Measurements from ENCODE around the gene P2RY11.

Gene P2RY11

DNA sequence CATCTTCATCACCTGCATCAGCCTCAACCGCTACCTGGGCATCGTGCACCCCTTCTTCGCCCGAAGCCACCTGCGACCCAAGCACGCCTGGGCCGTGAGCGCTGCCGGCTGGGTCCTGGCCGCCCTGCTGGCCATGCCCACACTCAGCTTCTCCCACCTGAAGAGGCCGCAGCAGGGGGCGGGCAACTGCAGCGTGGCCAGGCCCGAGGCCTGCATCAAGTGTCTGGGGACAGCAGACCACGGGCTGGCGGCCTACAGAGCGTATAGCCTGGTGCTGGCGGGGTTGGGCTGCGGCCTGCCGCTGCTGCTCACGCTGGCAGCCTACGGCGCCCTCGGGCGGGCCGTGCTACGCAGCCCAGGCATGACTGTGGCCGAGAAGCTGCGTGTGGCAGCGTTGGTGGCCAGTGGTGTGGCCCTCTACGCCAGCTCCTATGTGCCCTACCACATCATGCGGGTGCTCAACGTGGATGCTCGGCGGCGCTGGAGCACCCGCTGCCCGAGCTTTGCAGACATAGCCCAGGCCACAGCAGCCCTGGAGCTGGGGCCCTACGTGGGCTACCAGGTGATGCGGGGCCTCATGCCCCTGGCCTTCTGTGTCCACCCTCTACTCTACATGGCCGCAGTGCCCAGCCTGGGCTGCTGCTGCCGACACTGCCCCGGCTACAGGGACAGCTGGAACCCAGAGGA is 2.6 kb downstream of the P2RY11 start:
- DNase-seq (ENCODE audit: low read depth), result no peak

DNA sequence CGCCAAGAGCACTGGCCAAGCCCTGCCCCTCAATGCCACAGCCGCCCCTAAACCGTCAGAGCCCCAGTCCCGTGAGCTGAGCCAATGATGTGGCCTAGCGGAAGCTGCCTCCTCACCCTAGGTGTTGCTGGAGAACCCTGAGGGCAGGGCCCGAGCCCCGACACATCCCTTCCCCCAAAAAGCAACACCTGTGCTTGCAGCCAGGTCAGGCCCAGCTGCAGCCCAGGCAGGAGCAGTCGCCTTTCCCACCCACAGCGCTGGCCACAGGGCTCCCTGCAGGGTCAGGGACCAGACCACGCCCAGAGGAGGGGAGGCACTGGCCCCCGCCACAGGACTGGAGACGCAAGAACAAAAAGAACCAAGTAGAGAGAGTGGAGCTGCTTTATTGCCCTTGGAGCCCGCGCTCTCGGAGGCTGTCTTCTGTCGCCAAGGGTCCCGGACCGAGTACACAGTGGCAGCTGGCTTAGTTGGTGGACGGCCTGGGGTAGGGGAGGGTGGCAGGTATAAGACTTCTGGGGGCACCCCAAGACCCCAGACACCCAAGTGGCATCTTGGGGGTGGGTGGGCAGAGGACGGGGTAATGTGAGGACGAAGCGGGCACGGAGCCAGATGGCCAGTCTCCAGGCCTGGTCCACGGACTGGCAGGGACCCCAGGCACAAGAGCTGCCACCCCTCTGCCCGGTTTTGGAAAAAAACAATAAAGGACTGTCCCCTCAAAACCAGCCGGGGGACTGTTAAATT is 3.3 kb downstream of the P2RY11 start:
- no peak for DNase-seq (ENCODE audit: low read depth)

DNA sequence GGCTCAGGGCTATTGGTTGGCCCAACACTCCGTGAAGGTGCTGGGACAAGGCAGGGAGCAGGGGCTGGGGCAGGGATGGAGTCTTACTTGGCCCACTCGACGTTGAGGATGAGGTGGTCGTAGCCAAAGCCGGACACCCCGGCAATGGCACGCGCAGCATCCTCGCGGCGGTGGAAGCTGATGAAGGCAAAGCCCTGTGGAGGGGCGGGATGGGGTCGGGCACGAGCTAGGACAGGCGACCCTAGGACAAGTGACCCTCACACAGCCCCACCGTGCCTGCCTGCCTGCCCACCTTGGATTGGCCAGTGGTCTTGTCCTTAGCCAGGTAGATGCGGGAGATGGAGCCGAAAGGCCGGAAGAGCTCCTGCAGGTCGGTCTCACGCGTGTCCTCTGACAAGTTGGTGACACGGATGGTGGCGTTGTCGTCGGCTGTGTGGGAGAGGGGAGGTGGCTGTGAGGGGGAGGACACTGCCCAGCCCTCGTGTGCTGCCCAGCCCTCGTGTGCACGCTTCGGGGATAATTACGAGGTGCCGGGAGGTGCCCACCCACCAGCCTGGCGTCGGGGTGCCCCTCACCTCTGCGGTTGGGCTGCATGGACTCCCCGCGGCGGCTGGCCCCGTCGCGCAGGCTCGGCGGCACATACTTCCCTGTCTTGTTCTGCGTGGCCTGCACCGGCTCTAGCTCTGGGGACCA is 4.0 kb downstream of the P2RY11 start:
- no peak for DNase-seq (ENCODE audit: low read depth)

DNA sequence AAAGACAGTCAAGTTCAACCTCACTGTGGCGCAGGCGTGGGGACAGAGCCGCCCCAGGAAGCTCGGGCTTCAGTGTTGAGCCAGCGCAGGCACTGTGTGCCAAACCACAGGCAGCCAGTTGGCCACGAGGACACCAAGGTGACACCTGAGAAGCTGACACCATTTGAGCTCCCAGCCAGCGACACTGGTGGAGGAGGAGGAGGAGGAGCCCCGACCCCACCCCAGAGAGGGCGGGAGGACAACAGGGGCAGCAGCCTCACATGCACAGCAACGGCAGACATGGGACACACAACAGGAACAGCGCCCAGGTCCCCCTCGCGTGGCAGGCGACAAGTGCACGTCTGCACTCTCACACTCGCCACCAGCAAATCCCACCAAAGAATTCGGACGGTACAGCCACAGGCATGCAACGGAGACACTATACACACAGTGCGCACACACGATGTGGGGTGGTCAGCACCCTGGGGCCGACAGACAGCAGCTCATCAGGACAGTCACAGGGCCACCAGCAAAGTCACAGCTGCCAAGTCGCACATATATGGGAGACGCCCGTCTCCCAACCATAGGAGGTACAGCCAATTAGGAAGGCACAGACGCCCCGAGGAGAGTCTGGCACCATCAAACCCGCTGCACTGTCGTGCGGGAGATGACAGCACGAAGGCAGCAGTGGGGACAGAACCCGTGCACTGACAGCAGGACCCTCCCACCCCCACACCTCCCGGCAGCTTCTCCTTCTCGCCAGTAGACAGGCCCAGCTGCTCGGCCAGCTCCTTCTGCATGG is 4.8 kb downstream of the P2RY11 start:
- no peak for DNase-seq (ENCODE audit: low read depth)

DNA sequence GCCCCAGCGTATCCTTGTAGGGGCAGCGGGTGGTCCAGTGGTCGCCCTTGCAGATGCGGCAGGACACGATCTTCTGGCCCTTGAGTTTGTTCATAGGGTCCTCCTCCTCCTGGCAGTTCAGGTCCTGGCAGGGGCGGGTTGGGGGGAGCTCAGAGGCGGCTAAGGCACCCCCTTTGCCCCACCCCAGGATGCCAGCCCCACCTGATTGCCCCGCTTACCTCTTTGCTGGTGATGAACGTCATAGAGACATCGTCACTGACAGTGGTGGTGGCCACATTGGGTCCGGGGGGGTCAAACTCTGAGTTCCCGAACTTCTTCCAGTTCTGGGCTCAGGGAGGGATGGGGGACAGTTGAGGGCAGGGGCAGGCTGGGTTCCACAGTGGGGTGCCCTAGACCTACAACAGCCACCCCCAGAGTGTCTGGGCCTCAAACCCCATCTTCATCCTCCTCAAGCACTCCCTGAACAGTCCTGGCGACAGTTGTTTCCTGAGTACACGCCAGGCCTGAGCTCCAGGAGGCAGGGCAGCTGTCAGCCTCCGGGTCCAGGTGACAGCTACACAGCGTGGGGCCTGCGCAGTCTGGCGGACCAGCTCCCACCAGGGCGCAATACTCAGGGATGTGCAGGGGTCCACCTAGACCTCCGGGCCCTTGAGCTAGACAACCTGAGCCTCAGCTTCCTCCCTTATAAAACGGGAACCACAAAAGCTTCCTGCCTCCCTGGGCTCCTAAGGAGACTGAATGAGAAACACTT is 5.5 kb downstream of the P2RY11 start:
- no peak for DNase-seq (ENCODE audit: low read depth)

DNA sequence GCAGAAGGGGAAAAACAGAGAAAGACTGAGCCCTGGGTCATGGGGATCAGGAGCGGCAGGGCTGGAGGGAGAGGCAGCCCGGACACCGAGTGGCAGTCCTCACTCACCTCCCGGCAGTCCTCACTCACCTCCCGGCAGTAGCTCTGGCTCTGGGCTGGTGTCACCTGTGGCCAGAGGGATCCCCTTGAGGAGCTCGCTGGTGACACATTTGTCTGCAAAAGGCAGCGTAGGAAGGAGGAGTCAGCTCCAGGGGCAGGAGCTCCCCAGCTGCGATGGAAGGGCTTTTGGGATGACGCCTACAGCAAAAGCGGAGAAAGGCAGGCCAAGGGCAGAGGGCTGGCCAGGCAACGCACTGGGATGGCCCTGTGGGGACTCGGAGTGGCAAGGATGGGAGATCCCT is 7.5 kb downstream of the P2RY11 start:
- DNase-seq (ENCODE audit: low read depth), result no peak

DNA sequence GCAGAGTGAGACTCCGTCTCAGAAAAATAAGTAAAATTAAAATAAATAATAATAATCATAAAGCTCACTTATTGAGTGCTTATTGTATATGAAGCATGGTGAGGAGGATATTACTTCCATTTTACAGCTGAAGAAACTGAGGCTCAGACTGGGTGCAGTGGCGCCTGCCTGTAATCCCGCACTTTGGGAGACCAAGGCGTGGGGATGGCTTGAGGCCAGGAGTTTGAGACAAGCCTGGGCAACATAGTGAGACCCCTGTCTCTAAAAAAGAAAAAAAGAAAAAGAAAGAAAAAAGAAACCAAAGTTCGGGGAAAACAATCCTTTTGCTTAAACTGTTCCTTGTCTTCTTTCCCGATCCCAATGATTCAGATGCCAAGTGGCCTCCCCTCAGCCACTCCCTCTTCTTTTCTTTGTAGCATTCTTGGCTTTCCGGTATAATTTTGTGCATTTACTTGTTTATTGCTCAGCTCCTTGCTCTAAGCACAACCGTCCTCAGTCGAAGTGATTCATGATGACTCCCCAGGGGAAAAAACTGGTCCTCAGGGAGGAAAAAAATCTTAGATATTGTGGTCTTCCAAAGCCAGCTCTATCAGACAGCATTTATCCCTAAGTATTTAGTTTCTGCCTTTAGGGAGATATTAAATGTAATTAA is 9.2 kb downstream of the P2RY11 start:
- DNase-seq (ENCODE audit: low read depth), result no peak

DNA sequence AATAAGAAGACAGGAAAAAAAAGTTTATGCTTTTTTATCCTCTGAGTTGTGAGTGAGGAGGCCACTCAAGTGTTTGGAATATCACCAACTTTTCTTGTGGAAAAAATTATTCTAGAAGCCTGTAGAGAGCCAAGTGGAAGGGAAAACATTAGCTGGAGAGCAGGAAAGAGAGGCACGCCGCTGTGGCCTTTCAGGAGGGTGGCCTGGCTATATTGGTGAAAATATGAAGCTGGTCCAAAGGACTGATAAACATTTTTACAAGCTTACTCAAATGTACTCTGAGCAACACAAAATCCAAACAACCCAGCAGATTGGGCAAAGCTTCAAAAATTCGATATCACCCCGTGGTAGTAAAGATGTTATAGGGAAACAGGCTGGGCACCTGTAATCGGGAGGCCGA is 10.6 kb downstream of the P2RY11 start:
- DNase-seq (ENCODE audit: low read depth), result no peak

DNA sequence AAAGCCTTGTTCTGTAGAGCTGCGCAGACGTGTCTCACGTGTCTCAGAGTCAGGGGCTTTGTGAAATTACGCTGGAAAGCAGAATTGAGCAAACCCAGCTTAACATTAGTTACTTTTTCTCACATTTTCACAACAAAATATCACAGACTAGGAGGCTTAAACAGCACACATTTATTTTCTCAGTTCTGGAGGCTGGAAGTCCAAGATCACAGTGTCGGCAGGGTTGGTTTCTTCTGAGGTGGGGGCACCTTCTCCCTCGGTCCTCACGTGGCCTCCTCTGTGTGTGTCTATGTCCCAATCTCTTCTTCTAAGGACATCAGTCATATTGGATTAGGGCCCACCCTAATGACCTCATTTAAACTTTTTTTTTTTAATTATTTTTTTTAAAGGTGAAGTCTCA is 12.9 kb downstream of the P2RY11 start:
- no peak for DNase-seq (ENCODE audit: low read depth)

DNA sequence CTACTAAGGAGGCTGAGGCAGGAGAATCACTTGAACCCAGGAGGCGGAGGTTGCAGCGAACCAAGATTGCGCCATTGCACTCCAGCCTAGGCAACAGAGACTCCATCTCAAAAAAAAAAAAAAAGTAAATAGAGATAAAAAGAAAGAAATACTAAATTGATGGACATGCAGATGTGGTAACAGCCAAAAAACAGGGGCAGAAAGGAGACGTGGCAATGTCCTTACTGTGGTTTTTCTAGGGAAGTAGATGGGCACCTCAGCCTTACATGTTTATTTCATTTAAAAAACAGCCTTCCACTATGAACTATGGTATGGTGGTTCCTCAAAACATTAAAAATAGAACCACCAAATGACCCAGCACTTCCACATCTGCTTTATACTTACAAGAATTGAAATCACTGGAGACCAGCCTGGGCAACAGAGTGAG is 14.7 kb downstream of the P2RY11 start:
- no peak for DNase-seq (ENCODE audit: low read depth)

DNA sequence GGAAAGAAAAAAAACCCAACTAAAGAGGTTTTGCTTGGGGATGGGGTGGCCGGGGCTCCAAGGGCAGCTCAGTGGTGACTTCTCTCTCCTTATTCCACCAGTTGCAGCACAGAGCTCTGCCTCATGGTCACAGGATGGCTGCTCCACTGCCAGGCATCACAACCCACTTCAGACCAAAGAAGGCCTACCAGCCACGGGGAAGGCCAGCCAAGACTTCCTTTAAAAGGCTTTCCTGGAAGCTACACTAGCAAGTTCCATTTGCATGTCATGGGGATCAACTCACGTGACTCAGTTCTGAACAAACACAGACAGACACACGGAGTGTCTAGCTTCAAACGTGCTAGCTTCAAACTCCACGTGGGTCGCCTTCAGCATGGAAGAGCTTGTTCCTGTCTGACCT is 21.4 kb downstream of the P2RY11 start:
- no peak for DNase-seq (ENCODE audit: low read depth)

DNA sequence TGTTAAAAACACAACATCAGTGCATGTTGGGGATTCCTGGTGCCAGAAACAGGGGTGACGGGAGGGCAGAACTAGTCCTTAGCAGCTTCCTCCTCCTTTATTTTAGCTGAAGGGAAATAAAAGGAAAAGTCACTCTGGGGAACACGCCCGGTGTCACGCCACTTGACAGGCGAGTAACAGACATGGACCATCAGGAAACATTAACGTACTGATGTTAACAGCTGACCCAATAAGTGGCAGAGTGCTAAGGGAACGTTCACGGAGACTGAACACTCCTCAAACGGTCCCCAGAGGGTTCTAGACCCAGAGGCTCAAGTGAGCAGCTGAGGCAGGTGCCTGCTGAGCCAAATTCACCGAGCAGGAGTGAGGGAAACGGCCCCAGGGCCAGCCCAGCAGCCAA is 22.1 kb downstream of the P2RY11 start:
- no peak for DNase-seq (ENCODE audit: low read depth)

DNA sequence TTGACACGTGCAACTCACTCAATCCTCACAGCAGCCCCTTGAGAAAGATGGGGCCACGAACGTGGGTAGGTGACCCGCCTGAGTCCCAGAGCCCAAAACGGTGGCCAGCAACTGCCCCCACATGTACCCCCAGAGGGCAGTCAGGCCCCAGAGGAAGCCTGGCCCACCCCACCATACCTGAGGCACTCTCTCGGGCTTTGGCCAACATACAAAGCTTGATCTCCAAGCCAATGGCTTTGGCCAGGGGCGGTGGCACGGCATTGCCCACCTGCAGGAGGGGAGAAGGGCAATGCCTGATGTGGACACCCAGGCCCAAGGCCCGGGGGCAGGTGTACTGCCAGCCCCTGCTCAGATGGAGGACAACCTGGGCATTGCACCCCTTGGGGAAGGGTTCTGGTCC is 22.5 kb downstream of the P2RY11 start:
- no peak for DNase-seq (ENCODE audit: low read depth)

DNA sequence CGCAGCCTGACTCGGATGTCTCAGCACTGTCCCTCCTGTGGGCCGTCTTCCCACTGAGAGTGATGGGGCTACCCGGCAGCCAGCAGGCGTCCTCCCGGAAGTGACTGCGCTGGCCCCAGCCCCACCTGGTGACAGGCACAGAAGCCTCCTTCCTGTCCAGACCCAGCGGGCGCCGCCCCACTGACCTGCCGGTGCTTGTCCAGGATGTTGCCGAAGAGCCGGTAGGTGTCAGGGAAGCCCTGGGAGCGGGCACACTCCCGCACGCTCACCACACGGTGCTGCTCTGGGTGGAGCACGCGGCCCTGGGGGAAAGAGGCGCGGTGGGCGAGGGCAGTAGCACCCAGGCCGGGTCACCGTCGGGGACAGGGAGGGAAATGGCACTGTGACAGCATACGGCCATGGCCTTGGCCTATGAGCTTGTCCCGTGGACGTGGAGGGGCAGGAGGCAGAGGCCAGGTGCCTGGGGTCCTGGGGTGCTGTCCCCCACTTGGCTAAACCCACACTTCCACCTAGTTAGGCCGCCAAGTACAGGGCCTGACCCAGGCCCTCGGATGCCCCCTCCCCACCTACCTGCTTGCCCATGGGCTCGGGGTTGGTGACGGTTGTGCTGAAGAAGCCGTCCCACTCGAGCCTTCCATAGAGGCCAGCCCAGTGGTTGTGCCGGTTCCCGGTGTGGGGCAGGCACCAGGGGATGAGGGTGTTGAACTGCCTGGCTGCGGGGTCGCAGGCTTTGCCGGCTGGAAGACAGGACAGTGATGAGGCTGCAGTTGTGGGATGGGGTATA is 24.2 kb downstream of the P2RY11 start:
- no peak for DNase-seq (ENCODE audit: low read depth)

DNA sequence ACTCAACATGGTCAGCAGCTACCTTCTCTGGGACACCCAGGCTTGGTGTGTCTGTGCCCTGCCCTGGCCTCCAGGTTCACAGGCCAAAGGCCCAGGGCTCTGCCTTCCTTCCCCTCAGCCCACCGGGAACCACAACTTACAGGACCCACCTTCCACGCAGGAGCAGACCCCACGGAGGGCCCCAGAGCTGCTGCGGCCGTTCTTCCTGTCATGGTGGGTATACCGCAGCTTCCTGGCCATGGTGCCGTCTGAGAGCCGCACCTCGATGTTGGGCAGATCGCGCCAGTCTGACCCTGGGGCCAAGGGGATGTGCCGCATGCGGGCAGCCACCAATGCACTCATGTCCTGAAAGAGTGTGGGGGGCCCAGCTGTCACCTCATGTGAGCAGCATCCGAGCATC is 25.4 kb downstream of the P2RY11 start:
- no peak for DNase-seq (ENCODE audit: low read depth)

DNA sequence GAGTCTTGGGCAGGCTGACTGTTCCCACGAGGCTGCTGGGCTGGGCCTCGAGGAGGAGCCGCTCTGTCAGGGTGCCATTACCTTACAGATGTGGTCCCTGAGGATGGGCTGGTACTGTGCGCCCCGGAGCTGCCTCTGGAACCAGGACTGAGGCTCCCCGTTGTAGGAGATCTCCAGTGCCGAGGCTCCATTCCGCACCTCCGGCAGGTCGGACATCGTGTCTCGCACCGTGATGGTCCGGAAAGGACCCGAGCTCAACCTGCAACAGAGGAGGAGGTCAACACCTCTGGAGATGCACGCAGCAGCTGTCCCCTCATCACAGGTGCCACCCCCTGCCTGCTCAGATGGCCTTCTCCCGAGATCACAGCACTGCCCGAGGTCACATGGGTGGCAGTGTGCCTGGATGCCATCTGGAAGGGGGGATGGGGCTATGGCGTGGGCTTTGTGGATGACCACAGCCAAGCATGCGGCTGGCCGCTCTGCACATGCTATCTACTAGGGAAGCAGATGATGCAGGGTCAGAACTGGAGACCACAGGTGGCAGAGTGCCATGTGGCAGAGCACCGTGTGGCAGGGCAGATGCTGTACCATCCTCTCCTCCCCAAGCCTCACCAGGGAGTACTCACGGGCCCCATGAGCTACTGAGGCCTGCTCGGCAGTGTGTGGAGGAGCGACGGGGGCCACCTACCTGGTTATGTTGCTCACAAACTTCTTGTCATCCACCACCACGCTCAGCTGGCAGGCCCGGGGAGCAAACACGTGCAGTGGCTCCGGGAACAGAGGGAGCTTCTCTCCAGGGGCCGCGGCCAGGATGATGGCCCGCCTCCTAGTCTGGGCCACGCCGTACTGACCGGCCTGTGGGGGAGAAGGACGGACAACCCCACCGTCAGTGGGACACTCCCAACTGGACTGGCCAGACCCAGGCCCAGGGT is 26.5 kb downstream of the P2RY11 start:
- no peak for DNase-seq (ENCODE audit: low read depth)

DNA sequence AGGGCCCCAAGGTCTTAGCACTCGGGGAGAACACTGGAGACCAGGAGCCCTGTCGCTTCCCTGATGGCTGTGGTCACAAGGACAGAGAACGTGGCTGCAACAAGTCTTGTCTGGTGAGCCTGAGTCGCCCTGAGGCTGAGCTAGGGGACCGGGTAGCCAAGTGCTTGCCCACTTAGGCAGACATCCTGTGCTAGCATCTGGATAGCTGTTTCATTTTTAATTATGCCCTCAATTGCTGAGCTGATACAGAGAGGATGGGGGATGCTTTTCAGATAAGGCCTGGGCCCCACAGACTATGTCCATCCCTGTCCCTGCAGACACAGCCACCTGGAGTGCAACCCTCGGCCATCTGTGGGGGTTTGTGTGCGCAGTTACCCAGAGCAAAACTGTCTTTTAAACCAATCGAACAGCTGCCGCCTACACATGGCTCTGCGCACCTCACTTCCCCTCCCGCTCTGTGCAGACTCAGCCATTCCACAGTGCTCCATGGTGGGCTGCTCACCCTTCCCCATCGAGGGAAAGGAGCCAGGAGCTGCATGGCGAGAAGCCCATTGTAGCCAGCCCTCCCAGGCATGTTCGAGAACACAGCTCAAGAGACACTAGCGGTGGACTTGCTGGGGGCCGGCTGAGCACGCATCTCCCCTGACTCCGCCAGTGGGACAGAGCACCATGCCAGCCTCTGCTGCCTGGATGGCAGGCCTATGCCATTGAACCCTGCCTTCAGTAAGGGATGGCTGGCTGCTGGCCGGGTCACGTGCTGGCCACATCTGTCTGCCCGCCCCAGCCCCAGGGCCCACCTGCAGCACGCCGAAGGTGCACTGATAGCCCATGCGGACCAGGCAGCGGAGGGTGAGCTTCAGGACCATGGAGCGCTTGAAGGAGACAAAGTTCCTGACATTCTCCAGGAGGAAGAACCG is 27.6 kb downstream of the P2RY11 start:
- DNase-seq (ENCODE audit: low read depth), result no peak

DNA sequence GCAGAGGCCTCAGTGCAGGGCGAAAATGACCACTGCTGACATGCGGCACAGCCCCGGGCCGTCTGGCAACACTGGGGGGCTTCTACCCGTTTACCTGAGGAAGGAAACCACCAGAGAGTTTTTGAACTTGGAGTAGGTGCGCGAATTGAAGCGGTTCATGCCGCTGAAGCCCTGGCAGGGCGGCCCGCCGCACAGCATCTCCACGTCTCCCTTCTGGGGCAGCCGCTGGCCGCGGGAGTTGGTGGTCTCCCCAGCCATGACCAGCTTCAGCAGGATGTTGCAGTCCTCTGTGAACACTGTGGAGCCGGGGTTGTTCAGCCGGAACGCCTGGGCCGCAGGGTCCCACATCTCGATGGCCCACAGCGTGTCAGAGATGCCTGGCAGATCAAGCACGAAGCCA is 28.5 kb downstream of the P2RY11 start:
- no peak for DNase-seq (ENCODE audit: low read depth)
